ENCODE results near the gene BRD4. TPM values are rescaled to one million over a fixed set of nuclear protein-coding genes. Genes with fewer than 3 reads are reported as not detected.

Gene BRD4
- total RNA-seq, 4 donors from 2014 or later: 64.8 to 83.2 (median 73.9) TPM

- intact Hi-C loops (cut with DNase I; ENCODE audit: low total_unique reads) (no loop called here), in situ Hi-C loops (cut with MboI; ENCODE audit: low sequenced_read_pairs in 4 of 4) (loop anchor here (10.0 to 25.0 kb wide), 5 partner anchors 55 to 285 kb away; partner anchors contain the start of gene WIZ (in 2 of the 4))
- Histone ChIP-seq H3K4me1 (peaks cover 73 to 79% of the 10 kb centered on the region in 2 donors), H3K36me3 (peaks cover 0 to 34% of the 10 kb centered on the region in 2 donors), H3K27me3 (no peaks in the 10 kb centered on the region), H3K4me3 (no peak overlapping the region), H3K27ac (no peak overlapping the region), H3K9me3 (no peaks in the 10 kb centered on the region)
- DNase-seq (no peak), ATAC-seq (no peak)
- no peak for TF ChIP-seq CTCF (IDR thresholded peaks at IDR 0.05 in 4 of 5, conservative IDR thresholded peaks at IDR 0.05 in 1 of 5)
- TF ChIP-seq POLR2A (IDR thresholded peaks at IDR 0.05): no peak
Measured at GRCh38 chr19:15269806-15270205, 62.5 kb downstream of the BRD4 start.

- Histone ChIP-seq H3K4me1 (peaks cover 73 to 79% of the 10 kb centered on the region in 2 donors), H3K9me3 (no peaks in the 10 kb centered on the region), H3K27me3 (no peaks in the 10 kb centered on the region), H3K4me3 (no peak overlapping the region), H3K27ac (peak overlapping the region in 1 of 4 donors; percentile 8), H3K36me3 (peaks cover 0 to 43% of the 10 kb centered on the region in 2 donors)
- ATAC-seq (no peak), DNase-seq (no peak)
- TF ChIP-seq POLR2A (IDR thresholded peaks at IDR 0.05): no peak
- TF ChIP-seq CTCF (IDR thresholded peaks at IDR 0.05 in 4 of 5, conservative IDR thresholded peaks at IDR 0.05 in 1 of 5): no peak
- in situ Hi-C loops (cut with MboI; ENCODE audit: low sequenced_read_pairs in 4 of 4) (loop anchor here (10.0 to 25.0 kb wide), 5 partner anchors 56 to 286 kb away; partner anchors contain the start of gene WIZ (in 2 of the 4)), intact Hi-C loops (cut with DNase I; ENCODE audit: low total_unique reads) (no loop called here)
Measured at GRCh38 chr19:15268928-15269253, 63.4 kb downstream of the BRD4 start.

GRCh38 chr19:15268192-15268927 lies 64.0 kb downstream of the BRD4 start:
- Histone ChIP-seq H3K9me3 (no peaks in the 10 kb centered on the region), H3K4me3 (no peak overlapping the region), H3K36me3 (peaks cover 0 to 48% of the 10 kb centered on the region in 2 donors), H3K4me1 (peaks cover 71 to 75% of the 10 kb centered on the region in 2 donors), H3K27me3 (no peaks in the 10 kb centered on the region), H3K27ac (peak overlapping the region; percentile 61 to 80 (median 68))
- ATAC-seq (no peak), DNase-seq (no peak)
- TF ChIP-seq CTCF (IDR thresholded peaks at IDR 0.05 in 4 of 5, conservative IDR thresholded peaks at IDR 0.05 in 1 of 5) (no peak), POLR2A (IDR thresholded peaks at IDR 0.05) (no peak)
- in situ Hi-C loops (cut with MboI; ENCODE audit: low sequenced_read_pairs in 4 of 4): loop anchor here (10.0 to 25.0 kb wide), 5 partner anchors 56 to 286 kb away; partner anchors contain the start of gene WIZ (in 2 of the 4)
- intact Hi-C loops (cut with DNase I; ENCODE audit: low total_unique reads): no loop called here

GRCh38 chr19:15266683-15267082 lies 65.7 kb downstream of the BRD4 start:
- Histone ChIP-seq H3K4me3 (no peak overlapping the region), H3K36me3 (peaks cover 3 to 52% of the 10 kb centered on the region in 2 donors), H3K27ac (peak overlapping the region; percentile 61 to 80 (median 68)), H3K27me3 (no peaks in the 10 kb centered on the region), H3K4me1 (peaks cover 60 to 64% of the 10 kb centered on the region in 2 donors), H3K9me3 (no peaks in the 10 kb centered on the region)
- ATAC-seq (no peak), DNase-seq (no peak)
- TF ChIP-seq CTCF (IDR thresholded peaks at IDR 0.05 in 4 of 5, conservative IDR thresholded peaks at IDR 0.05 in 1 of 5) (no peak), POLR2A (IDR thresholded peaks at IDR 0.05) (no peak)
- in situ Hi-C loops (cut with MboI; ENCODE audit: low sequenced_read_pairs in 4 of 4) (loop anchor here (10.0 to 25.0 kb wide), 5 partner anchors 58 to 288 kb away; partner anchors contain the start of gene WIZ (in 2 of the 4)), intact Hi-C loops (cut with DNase I; ENCODE audit: low total_unique reads) (no loop called here)

All from gastrocnemius medialis (tissue), 4 donors.